ENCODE data around the gene ESYT1. TPM values are rescaled to one million over a fixed set of nuclear protein-coding genes. Genes with fewer than 3 reads are reported as not detected.

Gene ESYT1
- polyA plus RNA-seq, 4 donors = 2.7 to 51.8 (median 23.7) TPM

DNA sequence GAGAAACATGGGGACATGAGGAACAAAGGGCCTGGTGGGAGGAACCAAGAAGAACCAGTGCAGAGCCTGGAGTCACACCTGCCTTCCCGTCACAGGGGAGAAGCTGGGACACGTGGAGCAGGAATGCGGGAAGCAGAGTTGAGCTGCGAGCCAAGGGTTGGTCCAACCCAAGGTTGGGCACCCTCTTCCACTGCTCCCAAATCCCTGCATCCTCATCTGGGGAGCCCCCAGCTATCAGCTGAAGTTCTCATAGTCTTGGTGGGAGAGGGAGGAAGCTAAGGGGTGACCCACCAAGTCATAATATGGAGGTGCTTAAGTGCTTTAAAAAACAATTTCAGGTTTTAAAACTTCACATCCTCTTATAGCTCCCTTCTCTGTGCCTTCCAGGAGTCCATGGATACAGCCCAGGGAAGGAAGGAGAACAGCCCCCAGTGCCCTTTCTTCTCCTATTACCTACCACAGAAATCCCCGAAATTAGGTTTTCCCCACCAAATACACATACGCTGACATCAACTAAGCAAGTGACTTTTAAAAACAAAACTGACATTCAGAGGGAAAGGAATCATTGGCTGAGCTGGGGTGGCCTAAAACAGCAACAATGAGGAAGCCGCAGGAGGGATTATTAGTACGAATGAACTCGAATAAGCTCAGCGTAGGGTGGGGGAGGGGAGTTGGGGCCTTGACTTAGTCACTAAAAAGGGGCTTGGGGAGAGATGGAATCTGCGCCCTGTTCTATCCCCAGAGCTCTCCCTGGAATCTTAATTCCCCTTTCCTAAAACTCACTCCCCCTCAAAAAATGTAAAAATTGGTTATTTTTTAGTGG, 34.6 kb downstream of the ESYT1 start:
- FAIRE-seq = no peak
- Histone ChIP-seq H3K36me3 (ENCODE audit: control insufficient read depth in 3 of 3, insufficient read depth in 2 of 3, low read depth in 1 of 3, low read length in 3 of 3) (peaks cover 27 to 82% (median 35%) of the 10 kb centered on the region in 3 donors), H3K27ac (ENCODE audit: low read depth in 1 of 3, low read length in 2 of 3) (peak overlapping the region in 2 of 3 donors; percentile 25 to 69), H3K4me3 (ENCODE audit: low read depth in 1 of 3, low read length in 3 of 3) (no peak overlapping the region), H3K27me3 (ENCODE audit: control insufficient read depth in 3 of 3, insufficient read depth in 3 of 3, low read length in 3 of 3) (no peaks in the 10 kb centered on the region), H3K9me3 (ENCODE audit: control insufficient read depth in 2 of 2, insufficient read depth in 1 of 2, low read depth in 1 of 2, low read length in 1 of 2) (no peaks in the 10 kb centered on the region), H3K4me1 (ENCODE audit: control insufficient read depth in 3 of 3, insufficient read depth in 2 of 3, low read depth in 1 of 3, low read length in 2 of 3) (peaks cover 0 to 22% (median 4%) of the 10 kb centered on the region in 3 donors)
- DNase-seq = peak; percentile 19 to 39
- WGBS, 3 donors = 60 to 62% (median 61%) methylated on average over 11 of the region's 11 CpGs

DNA sequence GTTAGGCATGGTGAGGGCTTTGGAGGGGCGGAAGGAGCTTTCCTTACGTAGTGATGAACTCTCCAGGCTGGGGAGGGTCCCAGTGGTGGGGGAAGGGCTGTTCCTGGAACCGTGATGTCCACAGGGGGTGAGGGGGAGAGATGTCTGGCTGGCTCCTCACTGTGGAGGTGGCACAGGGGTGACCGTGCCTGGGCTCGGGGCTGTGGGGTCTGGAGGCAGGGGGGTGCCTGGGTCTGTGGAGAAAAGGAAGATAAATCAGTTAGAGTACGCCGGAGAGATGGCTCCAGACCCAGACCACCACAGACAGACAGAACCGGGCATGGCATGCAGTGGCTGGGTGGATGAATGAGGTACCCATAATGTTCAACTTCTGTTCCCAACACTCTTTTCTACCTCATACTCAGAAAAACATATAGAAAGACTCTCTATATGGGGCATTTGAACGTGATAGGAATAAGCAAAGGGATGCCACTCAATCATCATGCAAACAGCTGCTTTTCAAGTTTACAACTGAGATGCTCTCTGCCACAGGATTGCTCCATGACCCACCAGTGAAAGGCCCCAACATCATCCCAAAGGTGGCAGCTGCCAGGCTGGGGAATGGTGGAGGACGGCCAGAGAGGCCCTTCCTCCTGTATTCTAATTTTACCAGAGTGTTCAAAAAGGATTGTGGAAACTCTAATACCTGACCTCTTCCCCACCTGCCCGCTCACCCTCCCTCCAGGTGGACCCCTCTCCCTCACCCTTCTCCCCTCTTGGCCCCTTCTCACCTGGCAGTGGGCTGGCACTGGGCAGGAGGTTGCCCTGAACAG, 35.7 kb downstream of the ESYT1 start:
- 74 to 82% (median 79%) methylated on average over 11 of the region's 11 CpGs for WGBS, 3 donors
- DNase-seq (no peak), FAIRE-seq (no peak)
- Histone ChIP-seq H3K27me3 (ENCODE audit: control insufficient read depth in 3 of 3, insufficient read depth in 3 of 3, low read length in 3 of 3) (no peaks in the 10 kb centered on the region), H3K27ac (ENCODE audit: low read depth in 1 of 3, low read length in 2 of 3) (no peak overlapping the region), H3K4me1 (ENCODE audit: control insufficient read depth in 3 of 3, insufficient read depth in 2 of 3, low read depth in 1 of 3, low read length in 2 of 3) (peaks cover 0 to 22% (median 4%) of the 10 kb centered on the region in 3 donors), H3K9me3 (ENCODE audit: control insufficient read depth in 2 of 2, insufficient read depth in 1 of 2, low read depth in 1 of 2, low read length in 1 of 2) (no peaks in the 10 kb centered on the region), H3K36me3 (ENCODE audit: control insufficient read depth in 3 of 3, insufficient read depth in 2 of 3, low read depth in 1 of 3, low read length in 3 of 3) (peaks cover 27 to 93% (median 36%) of the 10 kb centered on the region in 3 donors), H3K4me3 (ENCODE audit: low read depth in 1 of 3, low read length in 3 of 3) (no peak overlapping the region)

DNA sequence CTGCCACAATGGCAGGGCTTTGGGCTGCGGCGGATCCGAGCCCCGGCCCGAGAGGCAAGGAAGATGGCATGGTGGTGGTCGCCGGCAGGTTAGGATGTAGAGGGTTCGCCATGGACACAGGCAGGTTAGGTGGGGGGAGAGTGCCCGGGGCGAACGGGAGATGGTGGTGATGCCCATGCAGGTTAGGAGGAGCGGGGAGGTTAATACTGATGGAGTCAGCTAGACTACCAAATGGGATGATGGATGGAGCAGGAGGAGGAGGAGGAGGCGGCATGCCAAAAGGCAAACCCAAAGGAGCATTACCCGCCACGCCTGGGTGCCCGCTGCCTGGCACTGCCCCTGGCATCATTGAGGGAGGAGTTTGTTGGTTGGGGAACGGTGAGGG, 36.3 kb downstream of the ESYT1 start:
- FAIRE-seq = no peak
- Histone ChIP-seq H3K27me3 (ENCODE audit: control insufficient read depth in 3 of 3, insufficient read depth in 3 of 3, low read length in 3 of 3) (no peaks in the 10 kb centered on the region), H3K4me1 (ENCODE audit: control insufficient read depth in 3 of 3, insufficient read depth in 2 of 3, low read depth in 1 of 3, low read length in 2 of 3) (peaks cover 0 to 21% (median 4%) of the 10 kb centered on the region in 3 donors), H3K4me3 (ENCODE audit: low read depth in 1 of 3, low read length in 3 of 3) (no peak overlapping the region), H3K9me3 (ENCODE audit: control insufficient read depth in 2 of 2, insufficient read depth in 1 of 2, low read depth in 1 of 2, low read length in 1 of 2) (no peaks in the 10 kb centered on the region), H3K36me3 (ENCODE audit: control insufficient read depth in 3 of 3, insufficient read depth in 2 of 3, low read depth in 1 of 3, low read length in 3 of 3) (peaks cover 27 to 96% (median 36%) of the 10 kb centered on the region in 3 donors), H3K27ac (ENCODE audit: low read depth in 1 of 3, low read length in 2 of 3) (no peak overlapping the region)
- 90 to 91% (median 91%) methylated on average over 16 to 17 of the region's 17 CpGs for WGBS, 3 donors
- no peak for DNase-seq

DNA sequence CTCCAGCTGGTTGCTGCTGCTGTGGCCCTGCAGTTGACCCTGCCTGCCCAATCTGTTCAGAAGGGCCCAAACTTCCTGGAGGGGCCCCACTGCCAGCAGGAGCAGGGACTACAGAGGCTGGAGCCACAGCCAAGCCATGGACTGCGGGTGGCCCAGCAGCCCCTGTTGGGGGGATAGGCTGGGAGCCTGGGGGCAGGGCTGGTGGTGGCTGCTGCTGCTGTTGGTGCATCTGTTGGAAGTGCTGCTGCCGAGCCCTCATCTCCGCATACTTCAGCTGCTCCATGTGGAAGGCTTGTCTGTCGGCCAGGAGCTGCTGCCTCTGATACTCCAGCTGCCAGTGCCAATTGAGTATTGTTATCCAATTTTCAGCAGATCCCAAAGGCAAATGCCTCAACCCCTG, 37.3 kb downstream of the ESYT1 start:
- WGBS, 3 donors = 77 to 81% (median 80%) methylated on average over 4 of the region's 4 CpGs
- peaks cover 0 to 11% (median 4%) of the 10 kb centered on the region in 3 donors for H3K4me1 ChIP-seq (ENCODE audit: control insufficient read depth in 3 of 3, insufficient read depth in 2 of 3, low read depth in 1 of 3, low read length in 2 of 3)
- no peak overlapping the region for H3K4me3 ChIP-seq (ENCODE audit: low read depth in 1 of 3, low read length in 3 of 3)
- FAIRE-seq = no peak
- H3K27me3 ChIP-seq (ENCODE audit: control insufficient read depth in 3 of 3, insufficient read depth in 3 of 3, low read length in 3 of 3) = no peaks in the 10 kb centered on the region
- H3K36me3 ChIP-seq (ENCODE audit: control insufficient read depth in 3 of 3, insufficient read depth in 2 of 3, low read depth in 1 of 3, low read length in 3 of 3) = peaks cover 32 to 96% (median 44%) of the 10 kb centered on the region in 3 donors
- no peak overlapping the region for H3K27ac ChIP-seq (ENCODE audit: low read depth in 1 of 3, low read length in 2 of 3)
- DNase-seq = no peak
- no peaks in the 10 kb centered on the region for H3K9me3 ChIP-seq (ENCODE audit: control insufficient read depth in 2 of 2, insufficient read depth in 1 of 2, low read depth in 1 of 2, low read length in 1 of 2)

DNA sequence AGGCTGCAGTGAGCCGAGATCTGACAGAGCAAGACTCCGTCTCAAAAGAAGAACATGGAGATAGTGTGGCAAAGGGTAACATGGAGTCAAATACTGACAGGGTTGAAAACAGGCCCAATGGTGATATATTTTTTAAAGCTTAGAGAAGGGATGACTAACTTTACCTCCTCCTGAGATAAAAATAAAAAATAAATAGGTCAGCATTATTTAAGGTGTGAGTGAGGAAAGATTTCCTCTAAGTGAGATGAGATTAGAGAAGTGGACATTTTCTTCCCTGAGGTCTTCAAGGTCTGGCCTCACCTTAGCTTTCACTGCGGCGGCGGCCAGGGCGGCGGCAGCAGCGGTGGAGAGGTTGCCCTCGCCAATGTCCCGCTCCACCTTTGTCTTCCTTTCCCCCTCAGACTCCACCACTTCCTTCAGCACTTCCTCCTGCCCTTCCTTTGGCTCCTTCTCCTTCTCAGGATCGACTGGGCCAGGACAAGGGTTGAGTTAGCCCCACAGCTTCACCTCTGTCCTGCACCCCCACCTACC, 41.2 kb downstream of the ESYT1 start:
- no peak for DNase-seq
- H3K9me3 ChIP-seq (ENCODE audit: control insufficient read depth in 2 of 2, insufficient read depth in 1 of 2, low read depth in 1 of 2, low read length in 1 of 2) = no peaks in the 10 kb centered on the region
- peaks cover 33 to 95% (median 48%) of the 10 kb centered on the region in 3 donors for H3K36me3 ChIP-seq (ENCODE audit: control insufficient read depth in 3 of 3, insufficient read depth in 2 of 3, low read depth in 1 of 3, low read length in 3 of 3)
- H3K27ac ChIP-seq (ENCODE audit: low read depth in 1 of 3, low read length in 2 of 3) = no peak overlapping the region
- H3K27me3 ChIP-seq (ENCODE audit: control insufficient read depth in 3 of 3, insufficient read depth in 3 of 3, low read length in 3 of 3) = no peaks in the 10 kb centered on the region
- WGBS, 3 donors = 87 to 95% (median 88%) methylated on average over 11 of the region's 11 CpGs
- no peaks in the 10 kb centered on the region for H3K4me1 ChIP-seq (ENCODE audit: control insufficient read depth in 3 of 3, insufficient read depth in 2 of 3, low read depth in 1 of 3, low read length in 2 of 3)
- FAIRE-seq = no peak
- no peak overlapping the region for H3K4me3 ChIP-seq (ENCODE audit: low read depth in 1 of 3, low read length in 3 of 3)

DNA sequence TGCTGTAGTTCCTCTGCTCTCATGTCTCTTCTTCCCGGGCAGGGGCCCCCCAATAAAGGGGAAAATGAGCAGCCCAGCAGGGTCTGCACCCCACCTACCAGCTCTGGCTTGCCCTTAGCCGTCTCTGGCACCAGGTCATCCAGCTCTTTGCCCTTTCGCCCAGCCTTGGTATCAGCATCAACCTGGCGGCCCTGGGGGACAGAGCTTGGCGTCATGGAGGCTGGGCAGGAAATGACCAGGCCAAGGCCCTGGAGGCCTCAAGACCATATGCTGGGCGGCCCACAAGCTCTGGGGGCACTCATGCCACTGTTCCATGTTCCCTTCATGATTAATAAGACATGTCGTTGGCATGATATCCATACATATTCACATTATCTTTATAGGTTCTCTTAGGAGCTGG, 44.8 kb downstream of the ESYT1 start:
- no peak for FAIRE-seq
- H3K4me3 ChIP-seq (ENCODE audit: low read depth in 1 of 3, low read length in 3 of 3) = no peak overlapping the region
- no peak overlapping the region for H3K27ac ChIP-seq (ENCODE audit: low read depth in 1 of 3, low read length in 2 of 3)
- no peaks in the 10 kb centered on the region for H3K9me3 ChIP-seq (ENCODE audit: control insufficient read depth in 2 of 2, insufficient read depth in 1 of 2, low read depth in 1 of 2, low read length in 1 of 2)
- WGBS, 3 donors = 92 to 97% (median 96%) methylated on average over 7 of the region's 7 CpGs
- DNase-seq = no peak
- H3K27me3 ChIP-seq (ENCODE audit: control insufficient read depth in 3 of 3, insufficient read depth in 3 of 3, low read length in 3 of 3) = no peaks in the 10 kb centered on the region
- peaks cover 35 to 81% (median 35%) of the 10 kb centered on the region in 3 donors for H3K36me3 ChIP-seq (ENCODE audit: control insufficient read depth in 3 of 3, insufficient read depth in 2 of 3, low read depth in 1 of 3, low read length in 3 of 3)
- H3K4me1 ChIP-seq (ENCODE audit: control insufficient read depth in 3 of 3, insufficient read depth in 2 of 3, low read depth in 1 of 3, low read length in 2 of 3) = no peaks in the 10 kb centered on the region

DNA sequence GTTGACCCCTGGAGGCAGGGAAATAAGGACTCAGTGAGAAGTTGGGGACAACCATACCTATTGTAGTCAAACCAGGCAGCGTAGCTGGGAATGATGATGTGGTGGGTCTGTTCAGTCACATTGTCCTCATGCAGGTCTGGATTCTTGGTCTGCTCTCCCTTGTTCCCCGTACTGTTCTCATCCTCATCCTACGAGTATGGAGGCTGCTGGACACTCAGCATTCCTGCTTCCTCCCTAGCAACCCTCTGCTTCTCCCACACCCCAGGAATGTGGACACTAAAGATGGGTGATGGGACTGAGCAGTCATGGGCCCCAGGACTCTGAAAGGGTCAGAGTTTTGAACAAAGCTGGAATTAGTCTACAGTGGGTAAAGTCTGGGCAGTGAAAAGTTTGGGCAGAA, 50.3 kb downstream of the ESYT1 start:
- no peaks in the 10 kb centered on the region for H3K9me3 ChIP-seq (ENCODE audit: control insufficient read depth in 2 of 2, insufficient read depth in 1 of 2, low read depth in 1 of 2, low read length in 1 of 2)
- DNase-seq (no peak), FAIRE-seq (no peak)
- 88 to 98% (median 93%) methylated on average over 3 of the region's 3 CpGs for WGBS, 3 donors
- H3K4me1 ChIP-seq (ENCODE audit: control insufficient read depth in 3 of 3, insufficient read depth in 2 of 3, low read depth in 1 of 3, low read length in 2 of 3) = no peaks in the 10 kb centered on the region
- H3K27me3 ChIP-seq (ENCODE audit: control insufficient read depth in 3 of 3, insufficient read depth in 3 of 3, low read length in 3 of 3) = no peaks in the 10 kb centered on the region
- H3K4me3 ChIP-seq (ENCODE audit: low read depth in 1 of 3, low read length in 3 of 3) = no peak overlapping the region
- H3K27ac ChIP-seq (ENCODE audit: low read depth in 1 of 3, low read length in 2 of 3) = no peak overlapping the region
- H3K36me3 ChIP-seq (ENCODE audit: control insufficient read depth in 3 of 3, insufficient read depth in 2 of 3, low read depth in 1 of 3, low read length in 3 of 3) = peaks cover 36 to 76% (median 40%) of the 10 kb centered on the region in 3 donors

DNA sequence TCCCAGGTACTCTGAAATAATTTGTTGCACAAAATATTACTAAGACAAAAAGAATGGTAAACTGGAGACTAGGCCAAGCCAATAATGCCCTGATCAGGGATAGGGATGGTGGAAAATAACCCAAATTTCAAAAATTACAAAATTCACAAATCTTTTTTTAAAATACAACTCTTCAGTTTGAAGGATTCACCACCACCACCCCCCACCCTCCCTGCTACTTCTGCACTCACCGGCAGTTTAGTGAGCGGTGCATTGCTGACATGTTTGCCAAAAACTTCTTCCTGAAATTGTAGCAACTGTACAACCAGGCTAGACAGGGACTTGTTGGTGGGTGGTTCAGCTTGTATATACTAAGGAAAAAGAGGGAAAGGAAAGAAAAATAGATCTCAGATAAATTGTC, 58.9 kb downstream of the ESYT1 start:
- no peaks in the 10 kb centered on the region for H3K9me3 ChIP-seq (ENCODE audit: control insufficient read depth in 2 of 2, insufficient read depth in 1 of 2, low read depth in 1 of 2, low read length in 1 of 2)
- no peaks in the 10 kb centered on the region for H3K27me3 ChIP-seq (ENCODE audit: control insufficient read depth in 3 of 3, insufficient read depth in 3 of 3, low read length in 3 of 3)
- FAIRE-seq (no peak), DNase-seq (no peak)
- 48 to 80% (median 76%) methylated on average over 2 of the region's 2 CpGs for WGBS, 3 donors
- peaks cover 5 to 37% (median 16%) of the 10 kb centered on the region in 3 donors for H3K36me3 ChIP-seq (ENCODE audit: control insufficient read depth in 3 of 3, insufficient read depth in 2 of 3, low read depth in 1 of 3, low read length in 3 of 3)
- no peak overlapping the region for H3K27ac ChIP-seq (ENCODE audit: low read depth in 1 of 3, low read length in 2 of 3)
- no peak overlapping the region for H3K4me3 ChIP-seq (ENCODE audit: low read depth in 1 of 3, low read length in 3 of 3)
- peaks cover 2 to 12% (median 7%) of the 10 kb centered on the region in 3 donors for H3K4me1 ChIP-seq (ENCODE audit: control insufficient read depth in 3 of 3, insufficient read depth in 2 of 3, low read depth in 1 of 3, low read length in 2 of 3)

Measured in small intestine (tissue), 7 donors.